Gastroesophageal sphincter (tissue), 3 donors: ENCODE measurements around the gene CCDC33.

Source experiments
- CTCF ChIP-seq, 4 experiments: fragments of 200-600 bp in 2 of 4; fragments of 450-650 bp in 2 of 4; sonication (generic) in 1 of 4; IDR thresholded peaks; one replicate each; pipeline ENCODE4 v1.5.1; 2017 to 2019; ENCODE audit warnings: antibody characterized with exemption in 4 of 4, mild to moderate bottlenecking in 2 of 4, moderate library complexity in 2 of 4
- POLR2A ChIP-seq, 2 donors: fragments of 450-650 bp; IDR thresholded peaks; one replicate each; pipeline ENCODE4 v1.6.1; 2017; ENCODE audit warnings: antibody characterized with exemption in 2 of 2, mild to moderate bottlenecking in 2 of 2, moderate library complexity in 1 of 2

GRCh38 chr15:74370471-74370870 lies 134.3 kb downstream of the CCDC33 start:
- TF ChIP-seq CTCF (IDR thresholded peaks at IDR 0.05) (no peak), POLR2A (IDR thresholded peaks at IDR 0.05) (no peak)
